BJ (cell line): Measurements from ENCODE around the gene NPAS3. TPM values are rescaled to one million over a fixed set of nuclear protein-coding genes. Genes with fewer than 3 reads are reported as not detected.

Source experiments
- CTCF ChIA-PET: fragments of 350-600 bp; formaldehyde crosslinking; extraction: SDS; loops from one replicate; lab custom pipeline; 2021; ENCODE audit warnings: antibody characterized with exemption, inconsistent platforms; lab: Yijun Ruan, JAX
- POLR2A ChIA-PET: fragments of 300-600 bp; sonication (Branson Sonifier 250); formaldehyde crosslinking; extraction: SDS; loops from one replicate; lab custom pipeline; 2021; ENCODE audit warnings: antibody characterized with exemption; lab: Charles Lee
- DNase-seq: peaks from one replicate; pipeline ENCODE4 v3.0.0-alpha.2; 2011; ENCODE audit warnings: low read depth
- H3K27me3 ChIP-seq: 2 replicates; pipeline ENCODE4 v1.6.0; 2011; ENCODE audit warnings: low read length; ENCODE audit not compliant: control insufficient read depth, insufficient read depth
- H3K36me3 ChIP-seq: 2 replicates; pipeline ENCODE4 v1.5.1; 2011; ENCODE audit warnings: low read length; ENCODE audit not compliant: control insufficient read depth, insufficient read depth
- H3K4me3 ChIP-seq: 2 replicates; pipeline ENCODE4 v1.5.1; 2011; ENCODE audit warnings: low read depth, mild to moderate bottlenecking, control low read depth, low read length
- CTCF ChIP-seq: IDR thresholded peaks from 2 replicates; pipeline ENCODE4 v1.5.1; 2011; ENCODE audit warnings: low read depth, mild to moderate bottlenecking, control low read depth, inconsistent platforms, low read length, moderate library complexity; ENCODE audit not compliant: insufficient read depth
- polyA plus RNA-seq: library from polyadenylated mRNA; depleted of rRNA; stranded (reverse); fragments of >200 nt; gene quantifications from 2 replicates; pipeline ENCODE4 v1.2.3, GENCODE V29; 2011

Gene NPAS3
- polyA plus RNA-seq, 1 experiment: 0.09 TPM

- CTCF ChIA-PET: no interaction called here
- DNase-seq: no peak
- TF ChIP-seq CTCF: no peak
- no peak overlapping the region for H3K4me3 ChIP-seq
- POLR2A ChIA-PET: no interaction called here
- H3K36me3 ChIP-seq: no peaks in the 10 kb centered on the region
- peaks cover 5% of the 10 kb centered on the region for H3K27me3 ChIP-seq
Observed at GRCh38 chr14:33493266-33493665, 554.6 kb downstream of the NPAS3 start.

GRCh38 chr14:33493990-33494389 lies 555.3 kb downstream of the NPAS3 start:
- ChIA-PET POLR2A (no interaction called here), CTCF (interaction anchor here (0.6 kb wide), 1 partner anchor 10 kb away, joined by 5 read pairs; no protein-coding TSS in a partner anchor)
- Histone ChIP-seq H3K36me3 (no peaks in the 10 kb centered on the region), H3K27me3 (peaks cover 5% of the 10 kb centered on the region), H3K4me3 (no peak overlapping the region)
- no peak for DNase-seq
- no peak for TF ChIP-seq CTCF

- DNase-seq: no peak
- TF ChIP-seq CTCF: no peak
- POLR2A ChIA-PET: no interaction called here
- H3K27me3 ChIP-seq: peaks cover 4% of the 10 kb centered on the region
- no peak overlapping the region for H3K4me3 ChIP-seq
- CTCF ChIA-PET: interaction anchor here (1.8 kb wide), 1 partner anchor 16 kb away, joined by 4 read pairs; no protein-coding TSS in a partner anchor
- no peaks in the 10 kb centered on the region for H3K36me3 ChIP-seq
Observed at GRCh38 chr14:33499687-33500086, 561.0 kb downstream of the NPAS3 start.

GRCh38 chr14:33504246-33505099 lies 565.8 kb downstream of the NPAS3 start:
- ChIA-PET CTCF (interaction anchor here (0.5 to 0.7 kb wide), 2 partner anchors 10 to 121 kb away, joined by 3 to 5 read pairs; no protein-coding TSS in a partner anchor), POLR2A (no interaction called here)
- Histone ChIP-seq H3K27me3 (peaks cover 4% of the 10 kb centered on the region), H3K4me3 (no peak overlapping the region), H3K36me3 (no peaks in the 10 kb centered on the region)
- TF ChIP-seq CTCF: no peak
- no peak for DNase-seq

- DNase-seq: no peak
- ChIA-PET POLR2A (no interaction called here), CTCF (interaction anchor here (0.5 kb wide), 1 partner anchor 120 kb away, joined by 3 read pairs; no protein-coding TSS in a partner anchor)
- Histone ChIP-seq H3K27me3 (peaks cover 4% of the 10 kb centered on the region), H3K36me3 (no peaks in the 10 kb centered on the region), H3K4me3 (no peak overlapping the region)
- TF ChIP-seq CTCF: no peak
Observed at GRCh38 chr14:33505266-33505962, 566.7 kb downstream of the NPAS3 start.
